Stimulated activated CD4-positive, alpha-beta T cell treated with anti-CD3 and anti-CD28 coated beads, Interleukin-4, amount 100 ng/mL, for 1 hour (primary cell): ENCODE data around the gene C16orf74.
A peak's percentile ranks its signal among the peaks of the same experiment; 100 is the strongest.

Source experiments
- DNase-seq: peaks from one replicate; pipeline ENCODE4 v3.0.0-alpha.2; 2020

C16orf74 gene

GRCh38 chr16:85750827-85751697, at the start of gene C16orf74:
Gene C16orf74 (minus strand): TSS chr16:85751096. CDS start chr16:85735217, 15,879 bp downstream.
- DNase-seq: peak; percentile 13

GRCh38 chr16:85800321-85800669, 49.4 kb upstream of the C16orf74 start:
- DNase-seq: peak; percentile 56

GRCh38 chr16:85799497-85800320, 48.8 kb upstream of the C16orf74 start, which contains the start of the genes COX4I1 and EMC8:
Gene COX4I1 (plus strand): TSS chr16:85799695. CDS start chr16:85801206, 1,511 bp downstream.
Gene EMC8 (minus strand): TSS chr16:85799544. CDS start chr16:85799295, 249 bp downstream.
- peak; percentile 95 for DNase-seq

GRCh38 chr16:85798901-85799496, 48.1 kb upstream of the C16orf74 start:
- DNase-seq: peak; percentile 26

GRCh38 chr16:85798283-85798776, 47.4 kb upstream of the C16orf74 start:
- DNase-seq: no peak

GRCh38 chr16:85796599-85796998, 45.7 kb upstream of the C16orf74 start:
- no peak for DNase-seq

- DNase-seq: no peak
Observed at GRCh38 chr16:85796152-85796551, 45.3 kb upstream of the C16orf74 start.

- DNase-seq: no peak
Observed at GRCh38 chr16:85794696-85795095, 43.8 kb upstream of the C16orf74 start.

GRCh38 chr16:85793662-85794298, 42.9 kb upstream of the C16orf74 start:
- no peak for DNase-seq

GRCh38 chr16:85789773-85790172, 38.9 kb upstream of the C16orf74 start:
- no peak for DNase-seq

GRCh38 chr16:85788819-85789218, 37.9 kb upstream of the C16orf74 start:
- DNase-seq: no peak

- no peak for DNase-seq
Observed at GRCh38 chr16:85785927-85786326, 35.0 kb upstream of the C16orf74 start.

GRCh38 chr16:85784813-85785212, 33.9 kb upstream of the C16orf74 start:
- DNase-seq: no peak

GRCh38 chr16:85783441-85783840, 32.5 kb upstream of the C16orf74 start:
- DNase-seq: no peak

- no peak for DNase-seq
Observed at GRCh38 chr16:85782451-85782850, 31.6 kb upstream of the C16orf74 start.

GRCh38 chr16:85781695-85782370, 30.9 kb upstream of the C16orf74 start:
- no peak for DNase-seq

- DNase-seq: no peak
Observed at GRCh38 chr16:85781156-85781555, 30.3 kb upstream of the C16orf74 start.

GRCh38 chr16:85780281-85780680, 29.4 kb upstream of the C16orf74 start:
- DNase-seq: no peak

GRCh38 chr16:85778873-85779272, 28.0 kb upstream of the C16orf74 start:
- no peak for DNase-seq

GRCh38 chr16:85777583-85778310, 26.9 kb upstream of the C16orf74 start:
- DNase-seq: no peak

GRCh38 chr16:85774811-85775210, 23.9 kb upstream of the C16orf74 start:
- no peak for DNase-seq
